ENCODE results near the gene TFAP2C.

The TFAP2C gene

DNA sequence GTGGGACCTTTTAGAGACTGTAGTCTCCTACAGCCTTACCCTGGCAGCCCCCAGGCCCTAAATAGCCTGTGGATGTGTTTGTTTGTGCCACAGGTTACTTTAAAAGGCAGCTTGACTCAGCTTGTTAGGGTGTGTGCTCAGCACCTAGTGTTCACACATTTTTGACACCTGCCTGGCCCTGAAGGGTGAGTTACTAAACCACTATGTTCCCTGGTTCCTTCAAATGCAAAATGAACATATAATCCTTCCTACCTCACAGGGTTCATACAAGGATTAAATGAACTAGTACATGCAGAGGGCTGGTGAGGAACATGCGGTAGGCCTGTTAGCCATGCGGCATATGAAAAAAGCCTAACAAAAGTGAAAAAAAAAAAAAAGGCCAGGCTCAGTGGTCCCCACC is 14.9 kb upstream of the TFAP2C start:
- Histone ChIP-seq H3K4me3 (replicated peaks; ENCODE audit: insufficient read depth, low read length) (no peak overlapping the region), H3K27ac (replicated peaks) (no peak overlapping the region), H3K27me3 (ENCODE audit: insufficient read depth, poor library complexity, severe bottlenecking) (no peaks in the 10 kb centered on the region)
- no peak for DNase-seq (ENCODE audit: low read depth in 1 of 2, low spot score in 1 of 2)
- TF ChIP-seq CTCF (IDR thresholded peaks at IDR 0.05; ENCODE audit: insufficient read depth, low read length), result no peak
- no peak for TF ChIP-seq POLR2AphosphoS5 (IDR thresholded peaks at IDR 0.05; ENCODE audit: low read depth)
- TF ChIP-seq SPI1 (IDR thresholded peaks at IDR 0.05; ENCODE audit: borderline replicate concordance, low read depth), result no peak
- TF ChIP-seq GABPA (IDR thresholded peaks at IDR 0.05; ENCODE audit: low read depth), result no peak
- TF ChIP-seq REST (IDR thresholded peaks at IDR 0.05; ENCODE audit: insufficient replicate concordance, low read depth), result no peak

- TF ChIP-seq SPI1 (IDR thresholded peaks at IDR 0.05; ENCODE audit: borderline replicate concordance, low read depth) (no peak), POLR2AphosphoS5 (IDR thresholded peaks at IDR 0.05; ENCODE audit: low read depth) (no peak), GABPA (IDR thresholded peaks at IDR 0.05; ENCODE audit: low read depth) (no peak), REST (IDR thresholded peaks at IDR 0.05; ENCODE audit: insufficient replicate concordance, low read depth) (no peak), CTCF (IDR thresholded peaks at IDR 0.05; ENCODE audit: insufficient read depth, low read length) (no peak)
- Histone ChIP-seq H3K27ac (replicated peaks) (no peak overlapping the region), H3K27me3 (ENCODE audit: insufficient read depth, poor library complexity, severe bottlenecking) (no peaks in the 10 kb centered on the region), H3K4me3 (replicated peaks; ENCODE audit: insufficient read depth, low read length) (no peak overlapping the region)
- no peak for DNase-seq (ENCODE audit: low read depth in 1 of 2, low spot score in 1 of 2)
These were observed 12.4 kb upstream of the TFAP2C start for GRCh38 chr20:56616716-56617115.

GRCh38 chr20:56617489-56617888 is 11.6 kb upstream of the TFAP2C start:
- TF ChIP-seq REST (IDR thresholded peaks at IDR 0.05; ENCODE audit: insufficient replicate concordance, low read depth) (no peak), CTCF (IDR thresholded peaks at IDR 0.05; ENCODE audit: insufficient read depth, low read length) (no peak), POLR2AphosphoS5 (IDR thresholded peaks at IDR 0.05; ENCODE audit: low read depth) (no peak), GABPA (IDR thresholded peaks at IDR 0.05; ENCODE audit: low read depth) (no peak), SPI1 (IDR thresholded peaks at IDR 0.05; ENCODE audit: borderline replicate concordance, low read depth) (no peak)
- Histone ChIP-seq H3K4me3 (replicated peaks; ENCODE audit: insufficient read depth, low read length) (no peak overlapping the region), H3K27ac (replicated peaks) (no peak overlapping the region), H3K27me3 (ENCODE audit: insufficient read depth, poor library complexity, severe bottlenecking) (no peaks in the 10 kb centered on the region)
- DNase-seq (ENCODE audit: low read depth in 1 of 2, low spot score in 1 of 2), result no peak
